EH (cell line): Measurements from ENCODE around the gene ZBTB8A.
A peak's percentile ranks its signal among the peaks of the same experiment; 100 is the strongest.
"Not testable (repeated sequence)": the region's sequence is repeated elsewhere in the genome, so short reads cannot be mapped to it uniquely, and the experiment has no call there.

Source experiments
- DNase-seq: peaks from one replicate; pipeline ENCODE4 v3.0.0-alpha.2; 2015; ENCODE audit warnings: low read depth

ZBTB8A gene

DNA sequence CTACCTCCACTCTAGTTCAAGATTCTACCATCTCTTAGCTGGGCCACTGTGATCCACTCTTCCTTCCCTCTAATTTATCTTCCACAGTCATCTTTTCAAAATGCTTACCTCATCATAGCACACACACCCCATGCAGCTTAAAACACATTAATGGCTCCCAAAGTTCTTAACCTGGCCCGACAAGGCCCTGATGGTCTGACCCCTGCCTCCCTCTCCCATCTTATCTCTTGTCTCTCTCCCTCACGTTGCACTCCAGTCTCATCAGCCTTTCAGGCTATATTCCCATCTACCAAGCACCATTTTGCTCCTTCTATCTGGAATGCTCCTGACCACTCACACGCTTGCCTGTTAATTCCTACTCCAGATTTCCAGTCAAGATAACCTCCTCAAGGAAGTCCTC, 2.5 kb upstream of the ZBTB8A start:
- no peak for DNase-seq

- peak; percentile 62 for DNase-seq
Measured at GRCh38 chr1:32539584-32540571, 651 bp downstream of the ZBTB8A start.

GRCh38 chr1:32540605-32541004, 1.4 kb downstream of the ZBTB8A start:
- peak; percentile 11 for DNase-seq

- no peak for DNase-seq
Measured at GRCh38 chr1:32541064-32541566, 1.9 kb downstream of the ZBTB8A start.

GRCh38 chr1:32546611-32547010, 7.4 kb downstream of the ZBTB8A start:
- no peak for DNase-seq

DNA sequence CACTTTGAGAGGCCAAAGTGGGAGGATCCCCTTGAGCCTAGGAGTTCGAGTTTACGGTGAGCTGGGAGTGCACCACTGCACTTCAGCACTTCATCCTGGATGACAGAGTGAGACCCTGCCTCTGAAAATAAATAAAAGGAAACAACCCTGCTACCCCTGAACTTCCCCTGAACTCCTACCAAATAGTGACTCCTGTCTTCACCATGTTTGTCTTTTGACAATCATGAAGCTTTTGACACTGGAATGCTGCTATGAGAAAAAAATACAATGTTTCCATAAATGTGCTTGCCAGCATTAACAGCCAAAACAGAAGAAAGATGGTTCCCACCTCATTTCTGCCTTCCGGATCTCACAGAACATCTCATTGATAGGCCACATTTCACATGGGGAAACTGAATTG, 10.4 kb downstream of the ZBTB8A start:
- no peak for DNase-seq

GRCh38 chr1:32554288-32554687, 15.1 kb downstream of the ZBTB8A start:
- DNase-seq, result no peak

GRCh38 chr1:32557035-32557434, 17.8 kb downstream of the ZBTB8A start:
- not testable (repeated sequence) for DNase-seq

GRCh38 chr1:32557812-32558211, 18.6 kb downstream of the ZBTB8A start:
- DNase-seq, result no peak

DNA sequence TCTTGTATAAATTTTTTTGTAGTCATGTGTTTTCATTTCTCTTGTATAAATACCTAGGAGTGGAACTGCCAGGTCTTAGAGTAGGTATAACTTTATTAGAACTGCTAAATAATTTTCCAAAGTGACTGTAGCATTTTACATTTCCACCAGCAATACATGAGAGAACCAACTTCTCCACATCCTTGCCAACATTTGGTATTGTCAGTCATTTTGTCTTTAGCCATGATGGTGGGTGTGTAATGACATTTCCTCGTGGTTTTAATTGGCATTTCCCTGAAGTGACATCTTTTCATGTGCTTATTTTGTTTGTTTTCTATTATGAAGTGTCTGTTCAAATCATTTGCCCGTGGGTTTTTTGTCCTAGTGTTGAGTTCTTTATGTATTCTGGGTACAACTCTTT, 29.7 kb downstream of the ZBTB8A start:
- DNase-seq, result no peak

DNA sequence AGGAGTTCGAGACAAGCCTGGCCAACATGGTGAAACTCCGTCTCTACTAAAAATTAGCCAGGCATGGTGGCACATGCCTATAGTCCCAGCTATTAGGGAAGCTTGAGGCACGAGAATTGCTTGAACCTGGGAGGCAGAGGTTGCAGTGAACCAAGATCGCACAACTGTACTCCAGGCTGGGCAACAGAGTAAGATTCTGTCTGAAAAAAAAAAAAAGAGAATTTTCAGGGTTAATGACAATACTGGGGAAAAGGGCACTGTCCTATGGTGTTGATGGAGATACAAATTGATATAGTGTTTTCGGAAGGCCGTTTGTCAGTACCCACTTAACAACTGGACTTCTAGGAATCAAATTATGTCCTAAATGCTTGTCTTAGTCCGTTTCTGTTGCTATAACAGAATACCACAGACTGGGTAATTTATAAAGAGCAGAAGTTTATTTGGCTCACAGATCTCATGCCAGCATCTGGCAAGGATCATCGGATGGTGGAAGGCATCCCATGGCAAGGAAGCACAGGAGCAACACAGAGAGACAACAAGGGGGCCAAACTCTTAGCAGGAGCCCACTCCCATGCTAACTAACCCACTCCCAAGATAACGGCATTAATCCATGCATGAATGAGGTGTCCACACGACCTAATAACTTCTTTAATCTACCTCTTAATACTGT, 41.3 kb downstream of the ZBTB8A start:
- DNase-seq, result no peak

DNA sequence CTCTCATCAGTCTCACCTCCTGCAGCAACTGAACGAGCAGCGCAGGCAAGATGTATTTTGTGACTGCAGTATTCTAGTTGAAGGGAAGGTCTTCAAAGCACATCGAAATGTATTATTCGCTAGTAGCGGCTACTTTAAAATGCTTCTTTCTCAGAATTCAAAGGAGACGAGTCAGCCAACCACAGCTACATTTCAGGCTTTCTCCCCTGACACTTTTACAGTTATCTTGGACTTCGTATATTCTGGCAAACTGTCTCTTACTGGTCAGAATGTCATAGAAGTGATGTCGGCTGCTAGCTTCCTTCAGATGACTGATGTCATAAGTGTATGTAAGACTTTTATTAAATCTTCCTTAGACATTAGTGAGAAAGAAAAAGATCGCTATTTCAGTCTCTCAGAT, 53.7 kb downstream of the ZBTB8A start:
- DNase-seq, result peak; percentile 64

- no peak for DNase-seq
Measured at GRCh38 chr1:32600034-32600433, 60.8 kb downstream of the ZBTB8A start.

- DNase-seq, result no peak
Measured at GRCh38 chr1:32605711-32606424, 66.6 kb downstream of the ZBTB8A start.

DNA sequence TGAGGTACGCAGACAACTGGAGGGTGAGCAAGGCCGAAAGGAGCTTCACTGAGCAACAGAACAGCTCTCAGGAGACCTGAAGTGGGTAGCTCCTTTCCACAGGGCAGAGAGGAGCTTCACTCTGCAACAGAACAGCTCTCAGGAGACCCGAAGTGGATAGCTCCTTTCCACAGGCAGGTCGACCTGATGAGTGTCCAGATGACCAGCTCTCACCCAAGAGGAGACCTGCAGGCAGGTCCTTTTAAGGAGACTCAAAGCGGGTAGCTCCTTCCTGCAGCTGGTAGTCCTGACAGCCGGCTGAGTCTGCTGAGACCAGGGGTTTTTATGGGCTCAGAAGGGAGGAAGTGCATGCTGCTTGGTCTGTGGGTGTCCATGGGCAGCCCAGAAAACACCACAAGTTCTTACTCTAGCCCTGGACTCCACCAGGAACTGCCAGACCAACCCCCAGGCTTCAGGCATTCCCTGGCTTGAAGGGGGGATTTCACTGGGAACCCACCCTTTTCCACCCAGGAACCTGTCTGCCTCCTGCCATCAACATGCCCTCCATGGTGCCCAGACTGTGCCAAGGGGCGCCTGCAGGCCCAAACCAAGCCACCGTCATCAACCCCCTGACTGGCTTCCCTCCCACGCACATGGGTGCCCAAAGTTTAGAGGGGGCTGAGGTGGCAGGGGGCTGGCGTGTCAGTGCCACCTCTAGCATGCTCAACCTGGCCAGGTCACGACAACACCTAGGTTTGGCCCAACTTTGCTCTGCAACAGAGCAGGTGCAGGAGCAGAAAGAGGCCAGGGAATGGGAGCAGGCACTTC, 67.5 kb downstream of the ZBTB8A start:
- DNase-seq, result no peak

DNA sequence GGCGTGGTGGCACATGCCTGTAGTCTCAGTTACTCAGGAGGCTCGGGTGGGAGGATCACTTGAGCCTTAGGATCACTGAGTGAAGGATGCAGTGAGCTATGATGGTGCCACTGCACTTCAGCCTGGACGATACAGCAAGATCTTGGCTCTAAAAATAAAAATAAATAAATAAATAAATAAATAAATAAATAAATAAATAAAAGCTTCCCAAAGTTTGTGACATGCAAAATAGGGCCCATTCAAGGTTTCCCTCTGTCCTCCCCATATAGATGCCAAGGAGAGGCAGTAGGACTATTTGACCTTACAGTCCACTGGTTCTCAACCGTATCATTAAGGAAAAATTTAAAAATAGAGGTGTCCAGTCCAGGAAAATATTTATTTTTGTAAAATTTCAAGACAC, 70.0 kb downstream of the ZBTB8A start:
- no peak for DNase-seq

GRCh38 chr1:32611859-32612188, 72.6 kb downstream of the ZBTB8A start:
- DNase-seq, result no peak

DNA sequence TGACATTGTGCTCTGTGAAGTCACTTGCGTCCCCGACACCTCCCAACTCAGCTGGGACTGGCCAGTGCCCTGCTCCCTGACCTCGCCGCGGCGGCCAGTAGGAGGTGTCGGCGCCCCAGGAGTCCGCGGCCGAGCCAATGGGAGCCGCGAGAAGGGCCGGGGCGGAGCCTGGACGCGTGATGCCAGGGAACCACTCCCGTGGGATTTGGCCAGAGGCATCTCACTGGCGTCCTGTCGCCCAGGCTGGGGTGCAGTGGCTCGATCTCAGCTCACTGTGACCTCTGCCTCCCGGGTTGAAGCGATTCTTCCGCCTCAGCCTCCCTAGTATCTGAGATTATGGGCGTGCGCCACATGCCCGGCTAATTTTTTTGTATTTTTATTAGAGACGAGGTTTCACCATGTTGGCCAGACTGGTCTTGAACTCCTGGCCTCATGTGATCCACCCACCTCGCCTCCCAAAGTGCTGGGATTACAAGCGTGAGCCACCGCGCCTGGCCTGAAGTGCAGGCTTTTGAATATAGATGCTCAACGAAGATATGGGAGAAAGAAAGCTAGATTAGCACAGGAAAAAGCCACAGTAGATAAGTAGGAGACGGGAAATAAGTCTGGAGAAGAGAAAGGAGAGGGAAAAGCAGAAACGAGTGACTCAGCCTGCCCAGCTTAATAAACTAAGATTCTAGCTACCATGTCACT, 73.1 kb downstream of the ZBTB8A start:
- peak; percentile 86 for DNase-seq

GRCh38 chr1:32613472-32613871, 74.2 kb downstream of the ZBTB8A start:
- DNase-seq, result no peak

GRCh38 chr1:32618673-32619221, 79.5 kb downstream of the ZBTB8A start:
- peak; percentile 19 for DNase-seq
